Activated CD4-positive, alpha-beta memory T cell treated with anti-CD3 and anti-CD28 coated beads for 36 hours (primary cell): ENCODE results near the gene DAB1. TPM values are rescaled to one million over a fixed set of nuclear protein-coding genes. Genes with fewer than 3 reads are reported as not detected.

Source experiments
- CTCF ChIA-PET: fragments of 350-600 bp; sonication (Branson Sonifier 250); formaldehyde crosslinking; loops from one replicate; lab custom pipeline; 2021; ENCODE audit warnings: antibody characterized with exemption, inconsistent platforms; lab: Charles Lee
- POLR2A ChIA-PET: fragments of 350-600 bp; sonication (Branson Sonifier 250); formaldehyde crosslinking; loops from one replicate; lab custom pipeline; 2021; ENCODE audit warnings: antibody characterized with exemption; lab: Charles Lee
- DNase-seq: peaks from one replicate; pipeline ENCODE4 v3.0.0-alpha.2; 2020
- H3K27ac Mint-ChIP-seq: one replicate; pipeline ENCODE4 v1.8.0; 2021; ENCODE audit warnings: mixed read lengths
- H3K27me3 Mint-ChIP-seq: one replicate; pipeline ENCODE4 v1.8.0; 2021; ENCODE audit warnings: mixed read lengths
- H3K36me3 Mint-ChIP-seq: one replicate; pipeline ENCODE4 v1.8.0; 2021; ENCODE audit warnings: mixed read lengths
- H3K4me1 Mint-ChIP-seq: one replicate; pipeline ENCODE4 v1.8.0; 2021; ENCODE audit warnings: low read depth, mixed read lengths
- H3K4me3 Mint-ChIP-seq: one replicate; pipeline ENCODE4 v1.8.0; 2021; ENCODE audit warnings: mild to moderate bottlenecking, mixed read lengths
- H3K9me3 Mint-ChIP-seq: one replicate; pipeline ENCODE4 v1.8.0; 2021; ENCODE audit warnings: mixed read lengths
- intact Hi-C: fragments of 100-400 bp; cut with micrococcal nuclease; formaldehyde crosslinking; loops from one replicate; pipeline ENCODE4 v1.15.1; 2023
- total RNA-seq, 2 experiments: library from RNA; stranded (reverse); gene quantifications; one replicate each; pipeline ENCODE4 v1.2.3, GENCODE V29; 2021

The DAB1 gene
- total RNA-seq, 2 experiments from 2014 or later, result 0.24 to 0.46 TPM

DNA sequence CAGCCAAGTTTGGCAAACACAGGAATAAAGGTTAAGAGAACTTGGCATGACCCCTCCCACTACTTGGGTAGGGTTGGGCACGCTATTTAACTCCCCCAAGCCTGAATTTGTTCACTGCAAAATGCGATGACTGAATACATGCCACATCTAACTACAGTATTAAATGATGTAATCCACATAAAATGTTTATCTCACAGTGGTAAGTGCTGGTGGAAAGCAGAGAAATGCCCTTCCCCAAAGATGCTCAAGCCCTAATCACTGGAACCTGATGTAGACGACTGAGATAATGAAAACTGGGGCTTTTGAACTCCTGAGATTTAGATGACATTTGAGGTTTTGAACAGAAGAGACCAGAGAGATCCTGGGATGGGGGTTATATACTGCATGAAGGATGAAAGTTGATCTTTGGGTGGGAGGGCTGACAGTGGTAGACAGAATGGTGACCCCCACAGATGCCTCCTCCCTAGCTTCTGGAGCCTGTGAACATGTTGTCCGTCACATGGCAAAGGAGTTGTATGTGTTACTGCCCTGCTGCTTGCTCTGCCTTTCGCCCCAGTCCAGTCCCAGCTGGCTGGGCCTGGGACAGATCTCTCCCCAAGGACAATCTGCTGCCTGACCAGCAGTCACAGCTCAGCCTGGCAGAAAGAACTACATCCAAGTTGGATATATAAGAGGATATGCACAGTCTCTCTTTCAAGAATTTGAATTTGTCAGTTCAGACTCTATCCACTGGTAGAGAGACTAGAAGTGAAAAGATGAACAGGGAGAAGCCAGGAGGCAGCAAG lies 120.9 kb downstream of the DAB1 start:
- ChIA-PET CTCF (no interaction called here), POLR2A (no interaction called here)
- Mint-ChIP-seq H3K9me3 (peaks cover 9% of the 10 kb centered on the region), H3K27me3 (no peaks in the 10 kb centered on the region), H3K36me3 (peaks cover 5% of the 10 kb centered on the region), H3K27ac (no peak overlapping the region), H3K4me1 (peaks cover 12% of the 10 kb centered on the region), H3K4me3 (no peak overlapping the region)
- intact Hi-C loops, result no loop called here
- no peak for DNase-seq

GRCh38 chr1:57300186-57300585 lies 123.7 kb downstream of the DAB1 start:
- Mint-ChIP-seq H3K4me1 (no peaks in the 10 kb centered on the region), H3K27me3 (no peaks in the 10 kb centered on the region), H3K27ac (no peak overlapping the region), H3K36me3 (no peaks in the 10 kb centered on the region), H3K9me3 (no peaks in the 10 kb centered on the region), H3K4me3 (no peak overlapping the region)
- ChIA-PET POLR2A (no interaction called here), CTCF (no interaction called here)
- intact Hi-C loops, result no loop called here
- DNase-seq, result no peak

DNA sequence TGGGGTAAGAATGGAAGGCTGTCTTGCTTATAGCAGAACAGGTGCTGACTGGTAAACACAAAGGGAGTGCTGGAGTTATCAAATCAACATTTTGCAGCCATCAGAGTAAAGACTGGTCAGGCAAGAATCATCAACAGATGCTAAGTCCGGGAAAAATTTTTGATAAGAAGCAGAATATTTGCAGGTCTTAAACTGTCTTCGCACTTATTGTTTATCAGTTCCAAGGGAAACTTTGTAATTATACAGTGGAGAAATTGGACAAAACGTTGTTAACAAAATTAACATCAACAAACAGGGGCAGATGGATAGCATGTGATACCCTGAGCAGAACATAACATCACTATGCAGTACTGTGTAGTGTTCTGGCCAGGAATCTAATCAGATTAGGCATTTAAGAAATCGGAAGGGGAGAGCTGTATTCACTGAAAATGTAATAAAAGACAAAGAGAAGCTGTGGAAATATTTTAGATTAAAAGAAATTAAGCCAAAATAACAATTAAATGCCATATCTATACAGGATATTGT lies 127.1 kb downstream of the DAB1 start:
- ChIA-PET POLR2A (no interaction called here), CTCF (no interaction called here)
- H3K36me3 Mint-ChIP-seq, result no peaks in the 10 kb centered on the region

GRCh38 chr1:57295326-57295725 lies 128.5 kb downstream of the DAB1 start:
- H3K27ac Mint-ChIP-seq, result no peak overlapping the region
- H3K27me3 Mint-ChIP-seq, result no peaks in the 10 kb centered on the region
- no peak overlapping the region for H3K4me3 Mint-ChIP-seq
- CTCF ChIA-PET, result no interaction called here
- DNase-seq, result no peak
- H3K36me3 Mint-ChIP-seq, result no peaks in the 10 kb centered on the region
- no peaks in the 10 kb centered on the region for H3K4me1 Mint-ChIP-seq
- no peaks in the 10 kb centered on the region for H3K9me3 Mint-ChIP-seq
- intact Hi-C loops, result no loop called here
- POLR2A ChIA-PET, result no interaction called here

More for the DNA sequence above, 127.1 kb downstream of the DAB1 start:
- Mint-ChIP-seq H3K4me1 (no peaks in the 10 kb centered on the region), H3K27me3 (no peaks in the 10 kb centered on the region), H3K9me3 (no peaks in the 10 kb centered on the region), H3K27ac (no peak overlapping the region), H3K4me3 (no peak overlapping the region)
- intact Hi-C loops, result no loop called here
- DNase-seq, result no peak

GRCh38 chr1:57294177-57294576 lies 129.7 kb downstream of the DAB1 start:
- H3K36me3 Mint-ChIP-seq, result no peaks in the 10 kb centered on the region
- intact Hi-C loops, result no loop called here
- POLR2A ChIA-PET, result no interaction called here
- H3K9me3 Mint-ChIP-seq, result no peaks in the 10 kb centered on the region
- no peak overlapping the region for H3K27ac Mint-ChIP-seq
- H3K27me3 Mint-ChIP-seq, result no peaks in the 10 kb centered on the region
- H3K4me3 Mint-ChIP-seq, result no peak overlapping the region
- DNase-seq, result no peak
- no peaks in the 10 kb centered on the region for H3K4me1 Mint-ChIP-seq
- CTCF ChIA-PET, result no interaction called here

GRCh38 chr1:57293214-57293613 lies 130.6 kb downstream of the DAB1 start:
- CTCF ChIA-PET, result no interaction called here
- H3K9me3 Mint-ChIP-seq, result no peaks in the 10 kb centered on the region
- H3K27ac Mint-ChIP-seq, result no peak overlapping the region
- DNase-seq, result no peak
- H3K4me1 Mint-ChIP-seq, result no peaks in the 10 kb centered on the region
- POLR2A ChIA-PET, result no interaction called here
- no peak overlapping the region for H3K4me3 Mint-ChIP-seq
- H3K27me3 Mint-ChIP-seq, result no peaks in the 10 kb centered on the region
- intact Hi-C loops, result no loop called here
- no peaks in the 10 kb centered on the region for H3K36me3 Mint-ChIP-seq

DNA sequence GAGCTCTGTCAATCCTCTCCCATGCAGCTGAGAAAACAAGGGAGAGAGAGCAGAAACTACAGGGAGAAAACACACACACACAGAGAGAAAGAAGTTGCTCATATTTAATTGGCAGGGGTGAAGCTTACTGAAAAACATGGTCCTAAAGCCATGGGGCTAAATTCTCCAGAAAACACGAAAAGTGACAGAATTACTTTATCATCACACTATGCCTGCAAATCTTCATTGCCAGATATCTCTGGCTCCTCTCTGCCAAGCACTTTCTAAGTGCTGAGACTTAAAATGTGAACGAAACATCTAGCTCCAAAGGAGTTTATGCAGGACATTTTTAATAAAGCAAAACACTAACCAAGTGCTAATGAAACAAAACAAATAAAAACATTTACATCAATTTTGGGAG lies 134.1 kb downstream of the DAB1 start:
- Mint-ChIP-seq H3K9me3 (no peaks in the 10 kb centered on the region), H3K27ac (no peak overlapping the region), H3K27me3 (no peaks in the 10 kb centered on the region), H3K4me3 (no peak overlapping the region), H3K4me1 (no peaks in the 10 kb centered on the region), H3K36me3 (no peaks in the 10 kb centered on the region)
- intact Hi-C loops, result no loop called here
- ChIA-PET CTCF (no interaction called here), POLR2A (no interaction called here)
- no peak for DNase-seq

DNA sequence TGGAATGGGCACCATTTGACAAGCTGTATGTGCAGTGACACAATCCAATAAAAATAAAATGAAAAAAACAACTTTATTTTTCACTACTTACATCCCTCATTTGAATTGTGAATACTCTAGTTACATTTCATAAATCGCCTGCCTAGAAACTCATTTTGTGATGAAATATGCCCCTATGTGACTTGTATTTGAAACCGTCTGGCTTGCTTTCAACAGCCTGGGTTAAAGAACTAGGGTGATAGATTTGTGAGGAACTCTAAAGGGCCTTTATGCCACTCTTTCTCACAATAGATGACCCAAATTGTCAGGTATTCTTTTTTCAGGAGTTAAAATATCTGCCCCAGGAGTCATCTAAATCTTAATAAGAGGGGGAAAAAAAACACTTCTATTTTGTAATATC lies 137.9 kb downstream of the DAB1 start:
- ChIA-PET CTCF (no interaction called here), POLR2A (no interaction called here)
- H3K4me3 Mint-ChIP-seq, result no peak overlapping the region
- H3K27me3 Mint-ChIP-seq, result no peaks in the 10 kb centered on the region
- no peaks in the 10 kb centered on the region for H3K9me3 Mint-ChIP-seq
- DNase-seq, result no peak
- no peaks in the 10 kb centered on the region for H3K4me1 Mint-ChIP-seq
- intact Hi-C loops, result no loop called here
- H3K27ac Mint-ChIP-seq, result no peak overlapping the region
- H3K36me3 Mint-ChIP-seq, result no peaks in the 10 kb centered on the region

GRCh38 chr1:57282411-57282810 lies 141.4 kb downstream of the DAB1 start:
- H3K4me1 Mint-ChIP-seq, result no peaks in the 10 kb centered on the region
- H3K9me3 Mint-ChIP-seq, result no peaks in the 10 kb centered on the region
- H3K4me3 Mint-ChIP-seq, result no peak overlapping the region
- POLR2A ChIA-PET, result no interaction called here
- no peaks in the 10 kb centered on the region for H3K36me3 Mint-ChIP-seq
- CTCF ChIA-PET, result interaction anchor here (0.6 kb wide), 1 partner anchor 24 kb away, joined by 3 read pairs; no protein-coding TSS in a partner anchor
- intact Hi-C loops, result no loop called here
- H3K27me3 Mint-ChIP-seq, result no peaks in the 10 kb centered on the region
- DNase-seq, result no peak
- H3K27ac Mint-ChIP-seq, result no peak overlapping the region

DNA sequence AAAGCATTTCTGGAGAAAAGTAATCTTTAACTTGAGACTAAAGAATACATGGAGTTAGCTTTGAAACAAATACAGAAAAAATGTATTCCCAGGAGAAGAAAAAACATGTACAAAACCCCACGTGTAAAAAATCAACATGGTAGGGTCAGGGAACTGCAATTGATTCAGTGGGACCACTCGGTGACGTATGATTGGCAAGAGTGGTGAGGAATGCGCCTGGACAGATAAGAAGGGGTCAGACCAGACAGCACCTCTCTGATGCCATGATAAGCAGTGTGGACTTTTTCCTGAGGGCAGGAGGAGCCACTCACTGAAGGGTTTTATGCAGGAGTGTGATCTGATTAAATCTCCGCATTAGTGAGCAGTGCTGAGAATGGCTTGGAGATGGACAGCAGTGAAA lies 142.5 kb downstream of the DAB1 start:
- no peak for DNase-seq
- no peak overlapping the region for H3K4me3 Mint-ChIP-seq
- H3K27me3 Mint-ChIP-seq, result no peaks in the 10 kb centered on the region
- no peaks in the 10 kb centered on the region for H3K9me3 Mint-ChIP-seq
- no peak overlapping the region for H3K27ac Mint-ChIP-seq
- H3K36me3 Mint-ChIP-seq, result no peaks in the 10 kb centered on the region
- CTCF ChIA-PET, result no interaction called here
- no peaks in the 10 kb centered on the region for H3K4me1 Mint-ChIP-seq
- POLR2A ChIA-PET, result no interaction called here
- intact Hi-C loops, result no loop called here

DNA sequence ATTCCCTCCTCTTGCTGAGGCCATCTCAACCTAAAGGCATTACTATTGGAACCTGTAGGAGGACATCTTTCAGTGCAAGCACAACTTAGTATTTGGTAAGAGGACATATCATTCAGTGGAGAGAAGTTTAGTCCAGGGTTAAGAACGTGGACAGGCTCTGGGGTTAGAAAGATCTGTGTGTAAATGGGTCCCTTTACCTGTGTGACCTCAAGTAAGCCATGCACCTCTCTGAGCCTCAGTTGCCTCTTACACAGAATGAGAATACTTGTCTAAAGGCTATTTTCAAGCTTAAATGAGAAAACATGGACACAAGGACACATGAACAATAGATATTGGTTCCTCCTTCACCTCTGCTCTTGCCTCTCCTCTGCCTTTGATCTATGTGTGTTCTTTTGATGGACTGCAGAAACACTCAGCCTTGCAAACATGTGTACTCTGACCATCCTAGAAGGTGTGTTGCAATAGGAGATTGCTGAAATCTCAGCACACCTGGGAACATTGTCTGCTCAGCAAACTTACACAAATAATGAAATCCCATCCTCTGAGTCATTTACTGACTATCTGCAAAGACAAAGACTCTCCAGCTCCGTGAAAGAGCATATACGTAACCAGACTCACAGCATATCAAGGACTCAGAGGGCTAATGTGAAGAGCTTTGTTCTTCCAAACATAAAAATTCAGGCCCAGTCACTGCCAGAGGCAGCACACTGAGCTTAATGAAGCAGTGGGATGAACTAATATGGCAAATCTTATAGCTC lies 143.8 kb downstream of the DAB1 start:
- intact Hi-C loops, result no loop called here
- Mint-ChIP-seq H3K4me3 (no peak overlapping the region), H3K27ac (no peak overlapping the region), H3K9me3 (no peaks in the 10 kb centered on the region), H3K36me3 (no peaks in the 10 kb centered on the region), H3K27me3 (no peaks in the 10 kb centered on the region), H3K4me1 (no peaks in the 10 kb centered on the region)
- ChIA-PET POLR2A (no interaction called here), CTCF (no interaction called here)
- no peak for DNase-seq

- intact Hi-C loops, result no loop called here
- DNase-seq, result no peak
- no peaks in the 10 kb centered on the region for H3K36me3 Mint-ChIP-seq
- no peaks in the 10 kb centered on the region for H3K9me3 Mint-ChIP-seq
- H3K27me3 Mint-ChIP-seq, result no peaks in the 10 kb centered on the region
- no peak overlapping the region for H3K4me3 Mint-ChIP-seq
- H3K4me1 Mint-ChIP-seq, result no peaks in the 10 kb centered on the region
- H3K27ac Mint-ChIP-seq, result no peak overlapping the region
- CTCF ChIA-PET, result no interaction called here
- POLR2A ChIA-PET, result no interaction called here
Observed at GRCh38 chr1:57278558-57278957, 145.3 kb downstream of the DAB1 start.
